GM23338 (cell line): Measurements from ENCODE around the gene SRD5A3. TPM values are rescaled to one million over a fixed set of nuclear protein-coding genes. Genes with fewer than 3 reads are reported as not detected.

Experiments used
- ATAC-seq: fragments of 200-7000 bp; cut with Tn5 transposase; 3 replicates; pipeline ENCODE4 v1.9.1; 2020
- DNase-seq: peaks from one replicate; pipeline ENCODE4 v3.0.0-alpha.2; 2015; ENCODE audit warnings: low spot score
- H2AFZ ChIP-seq: fragments of 200-600 bp; sonication (generic); 2 replicates; pipeline ENCODE4 v1.8.0; 2016; ENCODE audit warnings: antibody characterized with exemption, mild to moderate bottlenecking, moderate library complexity
- H3F3A ChIP-seq: fragments of 200-600 bp; sonication (generic); replicated peaks from 2 replicates; pipeline ENCODE4 v1.8.0; 2017; ENCODE audit warnings: antibody characterized with exemption, mixed run types, low read depth
- H3K27ac ChIP-seq: fragments of 200-600 bp; sonication (generic); 2 replicates; pipeline ENCODE4 v1.6.1; 2016; ENCODE audit warnings: low read depth
- H3K27me3 ChIP-seq: fragments of 200-600 bp; sonication (generic); 2 replicates; pipeline ENCODE4 v1.8.0; 2016; ENCODE audit warnings: mild to moderate bottlenecking, mixed run types, moderate library complexity; ENCODE audit not compliant: insufficient read depth
- H3K36me3 ChIP-seq: fragments of 200-600 bp; sonication (generic); 2 replicates; pipeline ENCODE4 v1.8.0; 2016; ENCODE audit warnings: mild to moderate bottlenecking; ENCODE audit not compliant: insufficient read depth
- H3K4me1 ChIP-seq: fragments of 200-600 bp; sonication (generic); 2 replicates; pipeline ENCODE4 v1.8.0; 2016; ENCODE audit warnings: mild to moderate bottlenecking, moderate library complexity; ENCODE audit not compliant: insufficient read depth
- H3K4me2 ChIP-seq: fragments of 200-600 bp; sonication (generic); 2 replicates; pipeline ENCODE4 v1.7.1; 2017; ENCODE audit warnings: mixed run types
- H3K4me3 ChIP-seq: fragments of 200-600 bp; sonication (generic); 2 replicates; pipeline ENCODE4 v1.6.1; 2016; ENCODE audit warnings: mixed run types
- H3K79me2 ChIP-seq: fragments of 200-600 bp; sonication (generic); replicated peaks from 2 replicates; pipeline ENCODE4 v1.8.0; 2017; ENCODE audit warnings: mild to moderate bottlenecking; ENCODE audit not compliant: insufficient read depth
- H3K9me2 ChIP-seq: fragments of 200-600 bp; sonication (generic); 2 replicates; pipeline ENCODE4 v1.8.0; 2017; ENCODE audit not compliant: insufficient read depth
- H4K20me1 ChIP-seq: fragments of 200-600 bp; sonication (generic); replicated peaks from 2 replicates; pipeline ENCODE4 v1.8.0; 2017; ENCODE audit warnings: mild to moderate bottlenecking; ENCODE audit not compliant: insufficient read depth
- H3K27ac Mint-ChIP-seq: 2 replicates; pipeline ENCODE4 v1.8.0; 2020; ENCODE audit warnings: inconsistent platforms, mild to moderate bottlenecking, moderate library complexity, mixed read lengths
- H3K27me3 Mint-ChIP-seq: 3 replicates; pipeline ENCODE4 v1.8.0; 2022; ENCODE audit warnings: low read depth, mild to moderate bottlenecking, moderate library complexity, mixed read lengths, inconsistent platforms; ENCODE audit not compliant: insufficient read depth, poor library complexity
- H3K36me3 Mint-ChIP-seq: 3 replicates; pipeline ENCODE4 v1.8.0; 2021; ENCODE audit warnings: low read depth, mild to moderate bottlenecking, inconsistent platforms, moderate library complexity, mixed read lengths
- H3K4me1 Mint-ChIP-seq: 3 replicates; pipeline ENCODE4 v1.8.0; 2020; ENCODE audit warnings: mild to moderate bottlenecking, inconsistent platforms, mixed read lengths
- H3K4me3 Mint-ChIP-seq: 3 replicates; pipeline ENCODE4 v1.8.0; 2021; ENCODE audit warnings: moderate library complexity, mild to moderate bottlenecking, inconsistent platforms, mixed read lengths
- H3K9me3 Mint-ChIP-seq: 3 replicates; pipeline ENCODE4 v1.8.0; 2020; ENCODE audit warnings: moderate library complexity, mild to moderate bottlenecking, inconsistent platforms, mixed read lengths
- CREB1 ChIP-seq: fragments of 250-450 bp; sonication (Bioruptor Pico); IDR thresholded peaks from 2 replicates; pipeline ENCODE4 v1.5.0; 2020; ENCODE audit warnings: low read depth, mild to moderate bottlenecking, moderate library complexity
- CTCF ChIP-seq, 2 experiments: fragments of 200-600 bp in 1 of 2; sonication (generic) in 1 of 2; conservative IDR thresholded peaks; 2 replicates each; pipeline versions ENCODE4 v1.5.1 to v1.6.1; 2016 to 2017; ENCODE audit warnings: antibody characterized with exemption in 2 of 2, low read depth in 2 of 2, mild to moderate bottlenecking in 2 of 2, moderate library complexity in 1 of 2
- JUNB ChIP-seq: IDR thresholded peaks from one replicate; pipeline ENCODE4 v1.6.1; 2016; ENCODE audit warnings: antibody characterized with exemption; ENCODE audit not compliant: unreplicated experiment
- polyA plus RNA-seq: library from polyadenylated mRNA; unstranded; fragments of >200 nt; fragmentation: Nextera tagmentation; extraction: Ambion mirVana; gene quantifications from 2 replicates; pipeline ENCODE4 v1.2.1, GENCODE V29; 2016
- total RNA-seq: library from RNA; depleted of rRNA; stranded (reverse); fragments of >200 nt; shearing (Covaris generic); gene quantifications from 2 replicates; pipeline ENCODE4 v1.2.3, GENCODE V29; 2014
- TF ChIP-seq, protein P1 (sequence below): fragments of 250-450 bp; sonication (Bioruptor Pico); IDR thresholded peaks from 2 replicates; pipeline ENCODE4 v1.5.0; 2020; ENCODE audit warnings: mild to moderate bottlenecking, moderate library complexity
- TF ChIP-seq, protein P2 (sequence below): IDR thresholded peaks from one replicate; pipeline ENCODE4 v1.6.1; 2018; ENCODE audit warnings: antibody characterized with exemption; ENCODE audit not compliant: unreplicated experiment

Gene SRD5A3
- total and polyA plus RNA-seq, 2 experiments from 2014 or later: 23.0 to 49.9 TPM

DNA sequence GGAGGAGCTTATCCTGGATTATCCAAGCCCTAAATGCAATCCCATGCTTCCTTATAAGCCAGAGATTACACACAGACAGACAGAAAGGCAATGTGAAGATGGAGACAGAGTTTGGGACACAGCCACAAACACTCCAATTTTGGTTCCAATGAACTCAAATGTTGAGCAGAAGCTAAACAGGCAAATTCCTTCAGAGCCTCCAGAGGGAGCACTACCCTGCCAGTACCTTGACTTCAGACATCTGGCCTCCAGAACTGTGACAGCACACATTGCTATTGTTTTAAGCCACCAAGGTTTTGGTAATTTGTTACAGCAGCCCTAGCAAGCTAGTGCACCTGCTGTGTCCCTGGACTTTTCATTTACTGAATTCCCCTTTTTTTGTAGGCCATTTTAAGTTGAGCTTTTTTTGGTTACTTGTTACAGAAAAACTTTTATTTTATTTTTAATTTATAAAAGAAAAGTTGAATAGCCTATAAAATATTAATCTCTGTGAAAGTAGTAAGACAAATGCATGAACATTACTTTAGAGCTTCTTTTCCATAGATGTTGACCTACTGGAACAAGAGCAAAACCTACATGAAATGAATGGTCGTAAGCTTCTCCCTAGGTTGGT, 33.4 kb upstream of the SRD5A3 start:
- no peaks in the 10 kb centered on the region for H3F3A ChIP-seq
- peaks cover 4% of the 10 kb centered on the region for H3K27me3 Mint-ChIP-seq
- H3K4me1 ChIP-seq: peaks cover 7% of the 10 kb centered on the region; the same call in 1 of the 2 replicates
- peaks cover 5% of the 10 kb centered on the region for H3K4me1 Mint-ChIP-seq
- no peaks in the 10 kb centered on the region for H3K27me3 ChIP-seq
- no peak overlapping the region; the same call in 1 of the 2 replicates for H2AFZ ChIP-seq
- peaks cover 8% of the 10 kb centered on the region; the same call in 2 of the 3 replicates for H3K9me3 Mint-ChIP-seq
- H3K9me2 ChIP-seq: no peaks in the 10 kb centered on the region
- no peak overlapping the region for H3K4me2 ChIP-seq
- peak; percentile 80 for DNase-seq
- no peak overlapping the region for H3K4me3 Mint-ChIP-seq
- no peaks in the 10 kb centered on the region for H3K36me3 ChIP-seq
- no peaks in the 10 kb centered on the region for H4K20me1 ChIP-seq
- H3K79me2 ChIP-seq: no peaks in the 10 kb centered on the region
- ATAC-seq: peak; percentile 83
- peaks cover 9% of the 10 kb centered on the region; the same call in 2 of the 3 replicates for H3K36me3 Mint-ChIP-seq
- no peak overlapping the region for H3K4me3 ChIP-seq
- H3K27ac Mint-ChIP-seq: no peak overlapping the region
- H3K27ac ChIP-seq: no peak overlapping the region
- TF ChIP-seq CTCF (conservative IDR thresholded peaks at IDR 0.05; ENCODE audit: low read depth in 2 of 2) (peak; percentile 70 to 78), JUNB (no peak), CREB1 (CRISPR knock-in tag) (no peak)
- TF ChIP-seq, protein P1, sequence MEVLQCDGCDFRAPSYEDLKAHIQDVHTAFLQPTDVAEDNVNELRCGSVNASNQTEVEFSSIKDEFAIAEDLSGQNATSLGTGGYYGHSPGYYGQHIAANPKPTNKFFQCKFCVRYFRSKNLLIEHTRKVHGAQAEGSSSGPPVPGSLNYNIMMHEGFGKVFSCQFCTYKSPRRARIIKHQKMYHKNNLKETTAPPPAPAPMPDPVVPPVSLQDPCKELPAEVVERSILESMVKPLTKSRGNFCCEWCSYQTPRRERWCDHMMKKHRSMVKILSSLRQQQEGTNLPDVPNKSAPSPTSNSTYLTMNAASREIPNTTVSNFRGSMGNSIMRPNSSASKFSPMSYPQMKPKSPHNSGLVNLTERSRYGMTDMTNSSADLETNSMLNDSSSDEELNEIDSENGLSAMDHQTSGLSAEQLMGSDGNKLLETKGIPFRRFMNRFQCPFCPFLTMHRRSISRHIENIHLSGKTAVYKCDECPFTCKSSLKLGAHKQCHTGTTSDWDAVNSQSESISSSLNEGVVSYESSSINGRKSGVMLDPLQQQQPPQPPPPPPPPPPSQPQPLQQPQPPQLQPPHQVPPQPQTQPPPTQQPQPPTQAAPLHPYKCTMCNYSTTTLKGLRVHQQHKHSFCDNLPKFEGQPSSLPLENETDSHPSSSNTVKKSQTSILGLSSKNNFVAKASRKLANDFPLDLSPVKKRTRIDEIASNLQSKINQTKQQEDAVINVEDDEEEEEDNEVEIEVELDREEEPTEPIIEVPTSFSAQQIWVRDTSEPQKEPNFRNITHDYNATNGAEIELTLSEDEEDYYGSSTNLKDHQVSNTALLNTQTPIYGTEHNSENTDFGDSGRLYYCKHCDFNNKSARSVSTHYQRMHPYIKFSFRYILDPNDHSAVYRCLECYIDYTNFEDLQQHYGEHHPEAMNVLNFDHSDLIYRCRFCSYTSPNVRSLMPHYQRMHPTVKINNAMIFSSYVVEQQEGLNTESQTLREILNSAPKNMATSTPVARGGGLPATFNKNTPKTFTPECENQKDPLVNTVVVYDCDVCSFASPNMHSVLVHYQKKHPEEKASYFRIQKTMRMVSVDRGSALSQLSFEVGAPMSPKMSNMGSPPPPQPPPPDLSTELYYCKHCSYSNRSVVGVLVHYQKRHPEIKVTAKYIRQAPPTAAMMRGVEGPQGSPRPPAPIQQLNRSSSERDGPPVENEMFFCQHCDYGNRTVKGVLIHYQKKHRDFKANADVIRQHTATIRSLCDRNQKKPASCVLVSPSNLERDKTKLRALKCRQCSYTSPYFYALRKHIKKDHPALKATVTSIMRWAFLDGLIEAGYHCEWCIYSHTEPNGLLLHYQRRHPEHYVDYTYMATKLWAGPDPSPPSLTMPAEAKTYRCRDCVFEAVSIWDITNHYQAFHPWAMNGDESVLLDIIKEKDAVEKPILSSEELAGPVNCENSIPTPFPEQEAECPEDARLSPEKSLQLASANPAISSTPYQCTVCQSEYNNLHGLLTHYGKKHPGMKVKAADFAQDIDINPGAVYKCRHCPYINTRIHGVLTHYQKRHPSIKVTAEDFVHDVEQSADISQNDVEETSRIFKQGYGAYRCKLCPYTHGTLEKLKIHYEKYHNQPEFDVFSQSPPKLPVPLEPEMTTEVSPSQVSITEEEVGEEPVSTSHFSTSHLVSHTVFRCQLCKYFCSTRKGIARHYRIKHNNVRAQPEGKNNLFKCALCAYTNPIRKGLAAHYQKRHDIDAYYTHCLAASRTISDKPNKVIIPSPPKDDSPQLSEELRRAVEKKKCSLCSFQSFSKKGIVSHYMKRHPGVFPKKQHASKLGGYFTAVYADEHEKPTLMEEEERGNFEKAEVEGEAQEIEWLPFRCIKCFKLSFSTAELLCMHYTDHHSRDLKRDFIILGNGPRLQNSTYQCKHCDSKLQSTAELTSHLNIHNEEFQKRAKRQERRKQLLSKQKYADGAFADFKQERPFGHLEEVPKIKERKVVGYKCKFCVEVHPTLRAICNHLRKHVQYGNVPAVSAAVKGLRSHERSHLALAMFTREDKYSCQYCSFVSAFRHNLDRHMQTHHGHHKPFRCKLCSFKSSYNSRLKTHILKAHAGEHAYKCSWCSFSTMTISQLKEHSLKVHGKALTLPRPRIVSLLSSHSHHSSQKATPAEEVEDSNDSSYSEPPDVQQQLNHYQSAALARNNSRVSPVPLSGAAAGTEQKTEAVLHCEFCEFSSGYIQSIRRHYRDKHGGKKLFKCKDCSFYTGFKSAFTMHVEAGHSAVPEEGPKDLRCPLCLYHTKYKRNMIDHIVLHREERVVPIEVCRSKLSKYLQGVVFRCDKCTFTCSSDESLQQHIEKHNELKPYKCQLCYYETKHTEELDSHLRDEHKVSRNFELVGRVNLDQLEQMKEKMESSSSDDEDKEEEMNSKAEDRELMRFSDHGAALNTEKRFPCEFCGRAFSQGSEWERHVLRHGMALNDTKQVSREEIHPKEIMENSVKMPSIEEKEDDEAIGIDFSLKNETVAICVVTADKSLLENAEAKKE: 0 out of 2 replicates have a peak, but pooled peaks have one; percentile 8
- TF ChIP-seq, protein P2, sequence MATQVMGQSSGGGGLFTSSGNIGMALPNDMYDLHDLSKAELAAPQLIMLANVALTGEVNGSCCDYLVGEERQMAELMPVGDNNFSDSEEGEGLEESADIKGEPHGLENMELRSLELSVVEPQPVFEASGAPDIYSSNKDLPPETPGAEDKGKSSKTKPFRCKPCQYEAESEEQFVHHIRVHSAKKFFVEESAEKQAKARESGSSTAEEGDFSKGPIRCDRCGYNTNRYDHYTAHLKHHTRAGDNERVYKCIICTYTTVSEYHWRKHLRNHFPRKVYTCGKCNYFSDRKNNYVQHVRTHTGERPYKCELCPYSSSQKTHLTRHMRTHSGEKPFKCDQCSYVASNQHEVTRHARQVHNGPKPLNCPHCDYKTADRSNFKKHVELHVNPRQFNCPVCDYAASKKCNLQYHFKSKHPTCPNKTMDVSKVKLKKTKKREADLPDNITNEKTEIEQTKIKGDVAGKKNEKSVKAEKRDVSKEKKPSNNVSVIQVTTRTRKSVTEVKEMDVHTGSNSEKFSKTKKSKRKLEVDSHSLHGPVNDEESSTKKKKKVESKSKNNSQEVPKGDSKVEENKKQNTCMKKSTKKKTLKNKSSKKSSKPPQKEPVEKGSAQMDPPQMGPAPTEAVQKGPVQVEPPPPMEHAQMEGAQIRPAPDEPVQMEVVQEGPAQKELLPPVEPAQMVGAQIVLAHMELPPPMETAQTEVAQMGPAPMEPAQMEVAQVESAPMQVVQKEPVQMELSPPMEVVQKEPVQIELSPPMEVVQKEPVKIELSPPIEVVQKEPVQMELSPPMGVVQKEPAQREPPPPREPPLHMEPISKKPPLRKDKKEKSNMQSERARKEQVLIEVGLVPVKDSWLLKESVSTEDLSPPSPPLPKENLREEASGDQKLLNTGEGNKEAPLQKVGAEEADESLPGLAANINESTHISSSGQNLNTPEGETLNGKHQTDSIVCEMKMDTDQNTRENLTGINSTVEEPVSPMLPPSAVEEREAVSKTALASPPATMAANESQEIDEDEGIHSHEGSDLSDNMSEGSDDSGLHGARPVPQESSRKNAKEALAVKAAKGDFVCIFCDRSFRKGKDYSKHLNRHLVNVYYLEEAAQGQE: no peak
